K562 (cell line): Measurements from ENCODE around the gene SLC25A11. TPM values are rescaled to one million over a fixed set of nuclear protein-coding genes. Genes with fewer than 3 reads are reported as not detected.
A peak's percentile ranks its signal among the peaks of the same experiment; 100 is the strongest.

Source experiments
- BDP1 ChIP-seq: IDR thresholded peaks from 3 replicates; pipeline ENCODE4 v1.6.1; 2011; ENCODE audit not compliant: insufficient read length, insufficient read depth
- CHD7 ChIP-seq: fragments of 200-600 bp; sonication (generic); IDR thresholded peaks from one replicate; pipeline ENCODE4 v1.6.1; 2012; ENCODE audit warnings: mild to moderate bottlenecking, low read depth, low read length, inconsistent platforms
- HNRNPK ChIP-seq: fragments of 200-400 bp; formaldehyde crosslinking; IDR thresholded peaks from one replicate; pipeline ENCODE4 v1.6.1; 2018; ENCODE audit warnings: mild to moderate bottlenecking, low read depth, low read length; ENCODE audit not compliant: poor library complexity, severe bottlenecking
- POLR2AphosphoS5 ChIP-seq: IDR thresholded peaks from 2 replicates; pipeline ENCODE4 v1.6.1; 2011; ENCODE audit warnings: mild to moderate bottlenecking, low read depth, low read length, moderate library complexity; ENCODE audit not compliant: control insufficient read depth, insufficient read depth
- POLR2G ChIP-seq: fragments of 200-400 bp; formaldehyde crosslinking; IDR thresholded peaks from 2 replicates; pipeline ENCODE4 v1.6.1; 2017; ENCODE audit warnings: low read depth, mild to moderate bottlenecking, antibody characterized with exemption, low read length, moderate library complexity
- RCOR1 ChIP-seq, 2 experiments: IDR thresholded peaks; 2 replicates each; pipeline ENCODE4 v1.6.1; 2012; ENCODE audit warnings: low read depth in 2 of 2, low read length in 2 of 2, borderline replicate concordance in 1 of 2, improper control_type of control experiment in 1 of 2
- SMARCC2 ChIP-seq: fragments of 450-650 bp; IDR thresholded peaks from 2 replicates; pipeline ENCODE4 v1.6.1; 2017; ENCODE audit warnings: antibody characterized with exemption, moderate library complexity, mild to moderate bottlenecking, low read depth
- SRSF3 ChIP-seq: fragments of 200-400 bp; formaldehyde crosslinking; IDR thresholded peaks from 2 replicates; pipeline ENCODE4 v1.6.1; 2016; ENCODE audit warnings: mild to moderate bottlenecking, low read length, moderate library complexity; ENCODE audit not compliant: insufficient read depth
- STAT5A ChIP-seq: IDR thresholded peaks from 2 replicates; pipeline ENCODE4 v1.6.1; 2012; ENCODE audit warnings: low read length, inconsistent platforms, borderline replicate concordance
- THRAP3 ChIP-seq: fragments of 450-650 bp; IDR thresholded peaks from 2 replicates; pipeline ENCODE4 v1.6.1; 2016; ENCODE audit warnings: mild to moderate bottlenecking, inconsistent platforms, borderline replicate concordance
- USF1 ChIP-seq: sonication (generic); formaldehyde crosslinking; IDR thresholded peaks from 2 replicates; pipeline ENCODE4 v1.9.0; 2022; ENCODE audit warnings: mild to moderate bottlenecking, missing genetic modification reagents
- ZKSCAN3 ChIP-seq: fragments of 250-450 bp; sonication (Bioruptor Pico); IDR thresholded peaks from 2 replicates; pipeline ENCODE4 v1.4.0; 2020
- ZNF347 ChIP-seq: fragments of 450-650 bp; formaldehyde crosslinking; IDR thresholded peaks from 2 replicates; pipeline ENCODE4 v1.4.0; 2020; ENCODE audit warnings: low read depth, mild to moderate bottlenecking, moderate library complexity
- polyA plus RNA-seq, 8 experiments: library from polyadenylated mRNA; depleted of rRNA in 4 of 8; stranded (reverse) in 5 of 8; unstranded in 3 of 8; fragments of >200 nt; fragmentation: Nextera tagmentation in 2 of 8; fragmentation: Illumina TruSeq in 1 of 8; extraction: Ambion mirVana in 2 of 8; extraction: Trizol in 1 of 8; gene quantifications; 2 replicates each; pipeline versions ENCODE4 v1.2.1 to v1.2.3, GENCODE V29; 2011 to 2014; ENCODE audit warnings: inconsistent platforms in 1 of 8, missing spikeins in 1 of 8
- total RNA-seq, 7 experiments: library from RNA; depleted of rRNA in 6 of 7; stranded (reverse); fragments of >200 nt in 6 of 7; fragmentation: Illumina TruSeq in 2 of 7; extraction: Trizol in 2 of 7; gene quantifications; 2 replicates each; pipeline versions ENCODE4 v1.2.1 to v1.2.3, GENCODE V29; 2011 to 2021; ENCODE audit warnings: low replicate concordance in 1 of 7
- TF ChIP-seq, protein P1 (sequence below): fragments of 450-650 bp; IDR thresholded peaks from 2 replicates; pipeline ENCODE4 v1.6.1; 2016; ENCODE audit warnings: missing biosample characterization, missing genetic modification characterization

Gene SLC25A11
- total and polyA plus RNA-seq, 9 of the 15 experiments (the other 6 are each of a cell fraction or from before 2014, with no cell fraction given), result 3.1 to 56.7 (median 32.9) TPM

GRCh38 chr17:4944554-4945175 is 4.8 kb upstream of the SLC25A11 start (continued):
- no peak for TF ChIP-seq USF1 (CRISPR knock-in tag)
- no peak for TF ChIP-seq ZNF347 (CRISPR knock-in tag)
- TF ChIP-seq SMARCC2, result no peak
- TF ChIP-seq STAT5A, result 0 out of 2 replicates have a peak, but pooled peaks have one; percentile 8
- no peak for TF ChIP-seq HNRNPK
- TF ChIP-seq, protein P1, sequence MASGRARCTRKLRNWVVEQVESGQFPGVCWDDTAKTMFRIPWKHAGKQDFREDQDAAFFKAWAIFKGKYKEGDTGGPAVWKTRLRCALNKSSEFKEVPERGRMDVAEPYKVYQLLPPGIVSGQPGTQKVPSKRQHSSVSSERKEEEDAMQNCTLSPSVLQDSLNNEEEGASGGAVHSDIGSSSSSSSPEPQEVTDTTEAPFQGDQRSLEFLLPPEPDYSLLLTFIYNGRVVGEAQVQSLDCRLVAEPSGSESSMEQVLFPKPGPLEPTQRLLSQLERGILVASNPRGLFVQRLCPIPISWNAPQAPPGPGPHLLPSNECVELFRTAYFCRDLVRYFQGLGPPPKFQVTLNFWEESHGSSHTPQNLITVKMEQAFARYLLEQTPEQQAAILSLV (tag), result no peak
- peak; percentile 45; the same call in 1 of the 2 replicates for TF ChIP-seq THRAP3
- no peak for TF ChIP-seq RCOR1 (IDR thresholded peaks at IDR 0.05; ENCODE audit: borderline replicate concordance in 1 of 2, low read depth in 2 of 2, low read length in 2 of 2)
- TF ChIP-seq CHD7, result no peak
- no peak for TF ChIP-seq ZKSCAN3 (CRISPR knock-in tag)
- peak; percentile 48; the same call in 1 of the 2 replicates for TF ChIP-seq POLR2AphosphoS5
- peak; percentile 79 for TF ChIP-seq POLR2G
- TF ChIP-seq BDP1, result no peak
- TF ChIP-seq SRSF3, result no peak
